HEK293 (cell line): ENCODE measurements around the gene HNRNPM.

Source experiments
- CTCF ChIA-PET: fragments of 350-600 bp; formaldehyde crosslinking; extraction: SDS; loops from one replicate; lab custom pipeline; 2021; ENCODE audit warnings: antibody characterized with exemption; lab: Yijun Ruan, JAX
- POLR2A ChIA-PET: fragments of 300-600 bp; formaldehyde crosslinking; extraction: SDS; loops from one replicate; lab custom pipeline; 2020; ENCODE audit warnings: antibody characterized with exemption, inconsistent platforms; lab: Yijun Ruan, JAX
- H3K27ac ChIP-seq: fragments of 200-500 bp; sonication (Bioruptor generic); 2 replicates; pipeline ENCODE4 v1.5.1; 2014; ENCODE audit warnings: low read depth, low read length, control low read depth, inconsistent platforms; ENCODE audit errors: extremely low read depth
- H3K36me3 ChIP-seq, 2 experiments: fragments of 200-500 bp in 1 of 2; sonication (Bioruptor generic) in 1 of 2; 1 replicate in 1 of 2; 2 replicates in 1 of 2; pipeline ENCODE4 v1.5.1; 2014 to 2017; ENCODE audit warnings: inconsistent platforms in 2 of 2, low read length in 2 of 2; ENCODE audit not compliant: control insufficient read depth in 2 of 2, insufficient read depth in 1 of 2
- H3K4me1 ChIP-seq: fragments of 200-500 bp; sonication (Bioruptor generic); 2 replicates; pipeline ENCODE4 v1.5.1; 2014; ENCODE audit warnings: mild to moderate bottlenecking, low read length, inconsistent platforms; ENCODE audit not compliant: control insufficient read depth, insufficient read depth
- H3K4me3 ChIP-seq: 2 replicates; pipeline ENCODE4 v1.5.1; 2011; ENCODE audit warnings: low read depth, mild to moderate bottlenecking, control low read depth, low read length, moderate library complexity
- H3K9me3 ChIP-seq: fragments of 200-500 bp; sonication (Bioruptor generic); 2 replicates; pipeline ENCODE4 v1.5.1; 2014; ENCODE audit warnings: low read depth, low read length, inconsistent platforms; ENCODE audit not compliant: control insufficient read depth, insufficient read depth
- EGR2 ChIP-seq: fragments of 450-650 bp; formaldehyde crosslinking; IDR thresholded peaks from 2 replicates; pipeline ENCODE4 v1.5.1; 2016; ENCODE audit warnings: low read depth, missing biosample characterization, missing genetic modification characterization
- KLF17 ChIP-seq: fragments of 450-650 bp; formaldehyde crosslinking; IDR thresholded peaks from 2 replicates; pipeline ENCODE4 v1.5.1; 2016; ENCODE audit warnings: missing biosample characterization, missing genetic modification characterization
- MYNN ChIP-seq: fragments of 450-650 bp; formaldehyde crosslinking; IDR thresholded peaks from 2 replicates; pipeline ENCODE4 v1.5.1; 2016; ENCODE audit warnings: missing biosample characterization, missing genetic modification characterization, borderline replicate concordance
- REPIN1 ChIP-seq: fragments of 450-650 bp; formaldehyde crosslinking; IDR thresholded peaks from 2 replicates; pipeline ENCODE4 v1.5.1; 2017; ENCODE audit warnings: missing biosample characterization, missing genetic modification characterization, low read depth
- SCRT2 ChIP-seq: fragments of 450-650 bp; formaldehyde crosslinking; IDR thresholded peaks from 2 replicates; pipeline ENCODE4 v1.5.1; 2016; ENCODE audit warnings: missing biosample characterization, missing genetic modification characterization
- ZFHX2 ChIP-seq: fragments of 450-650 bp; formaldehyde crosslinking; conservative IDR thresholded peaks from 2 replicates; pipeline ENCODE4 v1.5.1; 2016; ENCODE audit warnings: missing biosample characterization, missing genetic modification characterization
- ZIC2 ChIP-seq: fragments of 450-650 bp; formaldehyde crosslinking; IDR thresholded peaks from 2 replicates; pipeline ENCODE4 v1.5.1; 2016; ENCODE audit warnings: missing biosample characterization, missing genetic modification characterization
- ZNF112 ChIP-seq: fragments of 450-650 bp; formaldehyde crosslinking; IDR thresholded peaks from 2 replicates; pipeline ENCODE4 v1.5.0; 2017; ENCODE audit warnings: missing biosample characterization, missing genetic modification characterization
- ZNF132 ChIP-seq: fragments of 450-650 bp; formaldehyde crosslinking; IDR thresholded peaks from 2 replicates; pipeline ENCODE4 v1.5.1; 2017; ENCODE audit warnings: missing biosample characterization, missing genetic modification characterization, borderline replicate concordance
- ZNF133 ChIP-seq: fragments of 450-650 bp; formaldehyde crosslinking; IDR thresholded peaks from 2 replicates; pipeline ENCODE4 v1.5.1; 2016; ENCODE audit warnings: missing biosample characterization, missing genetic modification characterization
- ZNF223 ChIP-seq: fragments of 450-650 bp; formaldehyde crosslinking; IDR thresholded peaks from 2 replicates; pipeline ENCODE4 v1.5.1; 2016; ENCODE audit warnings: missing biosample characterization, missing genetic modification characterization
- ZNF266 ChIP-seq: fragments of 450-650 bp; formaldehyde crosslinking; IDR thresholded peaks from 2 replicates; pipeline ENCODE4 v1.5.1; 2016; ENCODE audit warnings: missing biosample characterization, missing genetic modification characterization, low read depth
- ZNF335 ChIP-seq: fragments of 450-650 bp; formaldehyde crosslinking; conservative IDR thresholded peaks from 2 replicates; pipeline ENCODE4 v1.5.1; 2016; ENCODE audit warnings: missing biosample characterization, missing genetic modification characterization
- ZNF449 ChIP-seq: fragments of 450-650 bp; formaldehyde crosslinking; IDR thresholded peaks from 2 replicates; pipeline ENCODE4 v1.5.1; 2017; ENCODE audit warnings: missing biosample characterization, mild to moderate bottlenecking, missing genetic modification characterization, moderate library complexity
- ZNF571 ChIP-seq: fragments of 450-650 bp; formaldehyde crosslinking; IDR thresholded peaks from 2 replicates; pipeline ENCODE4 v1.5.0; 2017; ENCODE audit warnings: missing biosample characterization, missing genetic modification characterization
- ZNF610 ChIP-seq: fragments of 450-650 bp; formaldehyde crosslinking; IDR thresholded peaks from 2 replicates; pipeline ENCODE4 v1.5.1; 2016; ENCODE audit warnings: missing biosample characterization, missing genetic modification characterization, borderline replicate concordance
- ZSCAN30 ChIP-seq: fragments of 450-650 bp; IDR thresholded peaks from 2 replicates; pipeline ENCODE4 v1.5.1; 2018; ENCODE audit warnings: missing biosample characterization, mild to moderate bottlenecking, missing genetic modification characterization, moderate library complexity
- ZXDB ChIP-seq: fragments of 450-650 bp; formaldehyde crosslinking; IDR thresholded peaks from 2 replicates; pipeline ENCODE4 v1.5.1; 2016; ENCODE audit warnings: missing biosample characterization, missing genetic modification characterization
- TF ChIP-seq, protein P1 (sequence below): fragments of 450-650 bp; formaldehyde crosslinking; IDR thresholded peaks from 2 replicates; pipeline ENCODE4 v1.5.1; 2017; ENCODE audit warnings: missing biosample characterization, missing genetic modification characterization

The HNRNPM gene

DNA sequence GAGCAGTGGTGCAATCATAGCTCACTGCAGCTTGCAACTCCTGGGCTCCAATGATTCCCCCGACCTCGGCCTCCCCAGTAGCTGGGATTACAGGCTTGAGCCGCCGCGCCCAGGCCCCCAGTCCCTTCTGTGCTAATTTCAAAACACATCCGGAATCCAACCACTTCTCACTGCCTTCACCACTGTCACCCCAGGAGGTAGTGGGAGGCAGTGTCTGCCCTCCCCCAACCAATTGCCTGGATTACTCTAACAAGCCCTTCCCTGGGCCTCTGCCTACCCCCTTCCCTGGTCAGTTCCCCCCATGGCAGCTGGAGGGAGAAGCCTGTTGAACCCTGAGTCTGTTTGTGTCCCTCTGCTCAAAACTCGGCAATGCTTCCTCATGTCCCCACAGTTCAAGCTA lies 55.4 kb downstream of the HNRNPM start (continued):
- no peak for TF ChIP-seq MYNN (tag by site-specific recombination)
- TF ChIP-seq ZXDB: no peak
- TF ChIP-seq, protein P1, sequence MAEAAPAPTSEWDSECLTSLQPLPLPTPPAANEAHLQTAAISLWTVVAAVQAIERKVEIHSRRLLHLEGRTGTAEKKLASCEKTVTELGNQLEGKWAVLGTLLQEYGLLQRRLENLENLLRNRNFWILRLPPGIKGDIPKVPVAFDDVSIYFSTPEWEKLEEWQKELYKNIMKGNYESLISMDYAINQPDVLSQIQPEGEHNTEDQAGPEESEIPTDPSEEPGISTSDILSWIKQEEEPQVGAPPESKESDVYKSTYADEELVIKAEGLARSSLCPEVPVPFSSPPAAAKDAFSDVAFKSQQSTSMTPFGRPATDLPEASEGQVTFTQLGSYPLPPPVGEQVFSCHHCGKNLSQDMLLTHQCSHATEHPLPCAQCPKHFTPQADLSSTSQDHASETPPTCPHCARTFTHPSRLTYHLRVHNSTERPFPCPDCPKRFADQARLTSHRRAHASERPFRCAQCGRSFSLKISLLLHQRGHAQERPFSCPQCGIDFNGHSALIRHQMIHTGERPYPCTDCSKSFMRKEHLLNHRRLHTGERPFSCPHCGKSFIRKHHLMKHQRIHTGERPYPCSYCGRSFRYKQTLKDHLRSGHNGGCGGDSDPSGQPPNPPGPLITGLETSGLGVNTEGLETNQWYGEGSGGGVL (tag by site-specific recombination): peak; percentile 42; the same call in 1 of the 2 replicates
- TF ChIP-seq ZSCAN30: no peak
- TF ChIP-seq ZNF133 (tag by site-specific recombination): no peak
- TF ChIP-seq ZNF571 (tag by site-specific recombination): no peak
- no peak for TF ChIP-seq ZNF266 (tag by site-specific recombination)
- TF ChIP-seq REPIN1 (tag by site-specific recombination): no peak
- TF ChIP-seq ZNF112 (tag by site-specific recombination): no peak
- no peak for TF ChIP-seq ZNF449 (tag by site-specific recombination)
- no peak for TF ChIP-seq KLF17 (tag by site-specific recombination)
- TF ChIP-seq ZNF610 (tag by site-specific recombination): no peak
- no peak for TF ChIP-seq EGR2 (tag by site-specific recombination)

DNA sequence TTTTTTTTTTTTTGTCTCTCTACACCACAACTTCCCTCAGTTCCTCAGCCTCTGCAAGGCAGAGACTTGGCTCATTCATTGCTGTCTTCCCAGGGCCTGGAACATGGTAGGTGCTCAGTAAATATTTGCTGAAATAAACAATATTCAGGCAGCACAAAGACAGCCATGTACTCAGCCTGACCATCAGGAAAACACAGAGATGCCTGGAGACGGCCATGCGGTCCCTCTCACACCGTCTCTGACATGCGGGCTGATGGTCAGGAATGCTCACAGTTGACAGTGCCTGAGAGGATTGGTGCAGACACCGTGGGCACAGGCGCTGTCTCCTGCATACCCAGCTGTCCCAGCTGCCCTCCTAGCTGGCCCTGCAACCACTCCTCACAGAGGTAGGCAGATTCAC lies 56.7 kb downstream of the HNRNPM start:
- ChIA-PET CTCF (no interaction called here), POLR2A (no interaction called here)
- H3K4me3 ChIP-seq: no peak overlapping the region
- H3K4me1 ChIP-seq: peaks cover 3% of the 10 kb centered on the region; the same call in 1 of the 2 replicates
- no peaks in the 10 kb centered on the region for H3K9me3 ChIP-seq
- H3K27ac ChIP-seq: no peak overlapping the region
- TF ChIP-seq ZFHX2 (tag by site-specific recombination): no peak
- peak; percentile 45 for TF ChIP-seq ZNF335 (tag by site-specific recombination)
- H3K36me3 ChIP-seq: no peaks in the 10 kb centered on the region

DNA sequence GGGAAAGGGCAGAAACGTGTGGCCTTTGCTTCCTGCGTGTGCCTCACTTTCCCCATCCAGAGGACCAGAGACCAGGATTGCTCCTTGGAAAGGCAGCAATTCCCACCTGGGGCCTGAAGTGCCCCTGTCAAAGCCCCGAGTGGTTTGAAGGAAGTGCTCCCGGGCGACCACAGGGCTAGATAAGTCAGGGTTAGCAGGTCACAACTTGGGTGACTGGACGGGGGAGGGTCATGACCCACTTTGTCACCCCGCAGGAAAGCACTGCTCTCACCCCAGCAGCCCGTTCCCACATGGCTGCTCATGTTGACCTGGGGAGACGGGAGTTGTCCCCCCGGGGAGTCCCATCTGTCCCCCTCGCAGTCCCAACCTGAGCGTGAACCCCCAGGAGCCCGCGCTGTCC lies 57.2 kb downstream of the HNRNPM start:
- ChIA-PET POLR2A (no interaction called here), CTCF (no interaction called here)
- Histone ChIP-seq H3K4me1 (peaks cover 3% of the 10 kb centered on the region; the same call in 1 of the 2 replicates), H3K36me3 (no peaks in the 10 kb centered on the region), H3K27ac (no peak overlapping the region), H3K9me3 (no peaks in the 10 kb centered on the region), H3K4me3 (no peak overlapping the region)
- TF ChIP-seq ZNF223 (tag by site-specific recombination): no peak
- TF ChIP-seq SCRT2 (tag by site-specific recombination): no peak
- TF ChIP-seq ZIC2 (tag by site-specific recombination): 0 out of 2 replicates have a peak, but pooled peaks have one; percentile 9
- no peak for TF ChIP-seq ZNF132 (tag by site-specific recombination)
